Measurements from ENCODE around the gene CCDC102A.
"Not testable (repeated sequence)": the region's sequence is repeated elsewhere in the genome, so short reads cannot be mapped to it uniquely, and the experiment has no call there.

CCDC102A gene

DNA sequence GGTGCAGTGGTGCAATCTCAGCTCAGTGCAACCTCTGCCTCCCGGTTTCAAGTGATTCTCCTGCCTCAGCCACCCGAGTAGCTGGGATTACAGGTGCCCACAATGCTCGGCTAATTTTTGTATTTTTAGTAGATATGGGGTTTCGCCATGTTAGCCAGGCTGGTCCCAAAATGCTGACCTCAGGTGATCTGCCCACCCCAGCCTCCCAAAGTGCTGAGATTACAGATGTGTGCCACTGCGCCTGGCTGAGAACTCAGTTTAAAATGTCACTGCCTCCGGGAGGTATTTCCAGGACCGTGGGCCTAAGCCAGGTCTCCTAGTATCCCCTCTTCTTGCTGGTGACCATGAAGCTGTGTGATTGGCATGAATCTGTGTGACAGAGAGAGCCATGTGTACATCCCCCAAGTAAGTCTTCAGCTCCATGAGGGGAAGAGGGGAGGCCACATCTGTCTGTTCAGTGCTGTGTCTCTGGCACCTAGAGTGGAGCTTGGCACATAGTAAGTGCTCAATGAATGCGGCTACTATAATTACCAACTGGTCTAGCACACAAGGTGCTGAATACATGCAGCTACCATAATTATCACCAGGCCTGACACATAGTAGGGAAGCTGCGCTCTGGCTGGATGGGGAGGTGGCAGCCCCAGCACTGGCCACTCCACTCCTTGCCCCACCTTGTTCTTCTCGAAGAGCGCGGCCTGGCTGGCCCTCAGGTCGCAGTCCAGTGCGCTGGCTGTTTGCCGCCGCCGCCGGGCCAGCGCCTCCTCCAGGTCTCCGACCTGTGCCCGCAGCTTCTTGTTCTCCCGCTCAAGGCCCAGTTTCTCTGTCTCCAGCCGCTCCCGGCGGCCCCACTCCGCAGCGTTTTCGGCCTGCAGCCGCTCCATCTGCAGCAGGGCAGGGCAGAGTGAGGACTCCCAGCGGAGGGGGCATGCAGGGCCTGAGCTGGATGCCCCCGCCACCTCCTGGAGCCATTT is 18.7 kb downstream of the CCDC102A start:
- DNase-seq: no peak

DNA sequence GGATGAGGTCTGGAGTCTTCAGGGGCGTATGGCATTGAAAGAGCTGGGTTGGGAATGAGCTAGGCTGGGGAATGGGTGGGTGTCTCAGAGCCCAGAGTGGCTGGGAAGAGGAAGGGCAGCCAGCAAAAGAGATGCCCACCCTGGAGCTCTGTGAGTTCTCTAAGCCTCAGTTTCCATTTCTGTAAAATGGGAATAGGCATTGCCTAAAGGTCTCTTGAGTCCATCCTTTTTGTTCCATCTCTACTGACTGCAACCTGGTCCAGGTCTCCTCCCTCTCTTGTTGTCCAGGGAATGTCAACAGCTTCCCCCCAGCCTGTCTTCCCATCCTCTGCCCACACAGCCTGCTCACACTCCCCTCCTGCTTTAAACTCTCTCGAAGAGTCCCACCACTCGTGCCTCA is 19.6 kb downstream of the CCDC102A start:
- DNase-seq: no peak

DNA sequence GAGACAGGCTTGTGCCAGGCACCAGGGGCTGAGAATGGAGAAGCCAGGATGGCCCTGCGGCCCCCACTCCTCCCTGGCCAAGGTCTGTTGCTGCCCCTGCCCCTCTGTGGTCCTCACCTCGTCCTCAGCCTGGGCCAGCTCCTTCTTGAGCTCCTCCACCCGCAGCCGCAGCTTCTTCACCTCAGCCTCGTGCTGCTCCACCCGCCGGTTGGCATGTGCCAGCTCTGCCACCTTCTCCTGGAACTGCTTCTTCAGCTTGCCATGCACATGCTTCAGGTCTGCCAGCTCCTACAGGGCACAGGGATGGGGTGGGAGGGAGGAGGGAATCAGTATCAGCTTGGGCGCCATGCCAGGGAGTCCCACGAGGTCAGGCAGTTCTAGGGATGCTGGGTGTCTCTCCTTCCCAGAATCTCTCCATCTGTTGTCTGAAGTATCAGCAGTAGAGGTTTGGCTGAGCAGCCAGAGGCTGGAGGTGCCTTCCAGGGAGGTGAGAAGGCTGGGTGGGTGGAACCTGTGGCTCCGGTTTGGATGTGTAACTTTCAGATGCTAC is 20.1 kb downstream of the CCDC102A start:
- DNase-seq: no peak

DNA sequence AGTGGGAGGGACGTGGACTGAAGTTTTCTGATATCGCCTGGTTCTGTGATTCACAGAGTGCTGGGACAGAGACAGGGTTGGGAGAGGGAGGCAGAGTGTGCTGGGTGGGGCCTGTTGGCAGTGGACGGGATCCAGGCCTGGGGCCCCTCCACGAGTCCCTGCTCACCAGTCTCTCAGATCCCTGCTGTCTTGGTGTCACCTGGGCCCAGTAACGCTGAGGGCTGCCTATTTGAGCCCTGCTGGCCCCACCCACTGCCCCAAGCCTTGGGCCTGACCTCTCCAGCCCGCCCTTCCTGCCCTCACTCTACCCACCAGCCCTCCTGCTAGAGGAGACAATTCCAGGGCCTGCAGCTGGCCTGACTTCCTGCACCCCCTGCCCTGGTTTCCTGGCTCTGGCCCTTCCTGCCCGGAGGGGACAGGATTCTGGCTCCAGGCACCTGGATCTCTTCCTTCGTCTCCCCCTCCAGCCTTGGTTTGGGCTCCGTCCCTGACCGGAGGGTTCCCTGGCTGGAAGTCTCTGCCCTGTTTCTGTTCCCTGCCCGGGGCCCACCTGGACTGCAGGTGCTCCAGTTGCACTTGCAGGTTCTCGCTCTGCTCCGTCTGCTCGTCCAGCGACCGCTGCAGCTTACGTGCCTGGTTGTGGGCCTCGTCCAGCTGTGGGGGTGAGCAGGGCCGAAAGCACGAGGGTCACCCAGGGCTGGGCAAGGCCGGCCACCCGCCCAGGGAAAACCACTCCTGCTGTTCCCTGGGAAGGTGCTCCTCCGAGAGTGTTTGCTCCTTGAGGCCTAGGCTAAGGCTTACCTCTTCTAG is 21.4 kb downstream of the CCDC102A start:
- no peak for DNase-seq

DNA sequence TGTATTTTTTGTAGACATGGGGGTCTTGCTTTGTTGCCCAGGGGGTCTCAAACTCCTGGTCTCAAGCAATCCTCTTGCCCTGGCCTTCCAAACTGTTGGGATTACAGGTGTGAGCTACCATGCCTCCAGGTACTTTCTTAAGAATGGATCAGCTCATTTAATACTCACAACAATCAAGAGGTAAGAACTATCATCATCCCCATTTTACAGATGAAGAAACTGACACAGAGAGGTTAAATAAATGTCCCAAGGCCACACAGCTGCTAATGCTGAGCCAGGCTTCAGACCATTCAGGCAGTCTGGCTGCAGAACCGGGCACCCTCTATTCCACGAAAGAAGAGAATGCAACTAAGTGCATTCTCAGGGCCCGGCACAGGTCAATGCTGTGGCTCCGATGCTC is 22.0 kb downstream of the CCDC102A start:
- DNase-seq: no peak

DNA sequence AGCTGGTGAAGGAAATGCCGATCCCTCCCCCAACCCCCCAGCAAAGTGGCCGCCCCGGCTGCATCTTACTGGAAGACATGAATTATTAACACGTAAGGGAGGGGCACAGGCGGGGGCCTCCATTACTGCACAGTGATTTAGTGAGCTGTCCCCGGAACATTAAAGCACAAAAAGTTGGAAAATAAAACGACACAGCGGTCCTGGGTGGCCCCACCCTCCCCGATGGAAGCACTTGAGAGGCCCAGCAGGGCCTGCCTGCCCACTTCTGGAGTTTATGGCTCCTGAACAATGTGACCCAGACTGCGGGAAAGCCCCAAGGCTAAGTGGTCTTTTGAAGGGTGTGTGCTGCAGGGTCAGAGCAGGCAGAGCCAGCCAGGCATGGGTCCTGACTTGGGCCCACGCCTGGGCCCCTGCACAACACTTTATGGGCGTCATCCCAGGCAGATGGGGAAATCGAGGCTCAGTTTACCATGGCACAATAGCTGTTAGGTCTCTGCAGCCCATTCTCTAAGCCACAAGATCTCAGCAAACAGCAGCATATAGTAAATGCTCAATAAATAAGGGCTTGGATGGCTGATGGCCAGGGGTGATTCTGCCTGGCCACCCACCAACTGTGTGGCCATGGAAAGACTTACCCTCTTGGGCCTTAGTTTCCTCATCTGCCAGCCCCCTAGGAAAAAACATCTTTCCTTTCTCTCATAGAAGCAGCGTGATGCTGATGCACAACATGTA is 22.8 kb downstream of the CCDC102A start:
- DNase-seq: no peak

DNA sequence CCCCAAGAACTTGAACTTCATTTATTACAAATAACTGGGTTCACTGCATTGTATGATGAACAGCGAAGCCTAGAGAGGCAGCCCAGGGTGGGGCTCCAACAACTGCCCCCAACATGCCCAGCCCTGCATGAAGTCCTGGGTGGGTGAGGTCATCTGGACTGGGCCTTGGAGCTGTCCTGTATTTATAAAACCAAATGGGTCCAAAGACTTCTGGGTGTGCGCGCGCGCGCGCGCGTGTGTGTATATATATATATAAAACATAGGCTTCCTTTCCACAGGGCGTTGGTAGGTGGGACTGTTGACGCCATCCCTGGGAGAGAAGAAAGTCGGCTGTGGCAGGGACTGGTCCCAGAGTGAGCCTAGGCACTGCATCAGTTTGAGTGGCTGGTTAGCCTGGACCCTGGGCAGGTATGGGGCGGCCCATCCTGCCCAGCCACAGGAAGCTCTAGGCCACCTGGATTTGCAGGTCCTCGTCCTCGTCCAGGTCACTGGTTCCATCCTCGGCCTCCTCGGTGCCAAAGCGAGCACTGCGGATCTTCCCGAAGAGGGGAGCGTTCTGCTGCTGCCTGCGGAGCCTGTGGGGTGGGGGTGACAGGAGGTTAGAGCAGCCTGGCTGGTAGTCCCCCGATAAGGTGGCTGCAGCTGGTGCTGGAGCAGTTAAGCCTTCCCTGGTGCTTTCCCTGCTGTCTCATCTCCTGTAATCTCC is 23.9 kb downstream of the CCDC102A start:
- no peak for DNase-seq

DNA sequence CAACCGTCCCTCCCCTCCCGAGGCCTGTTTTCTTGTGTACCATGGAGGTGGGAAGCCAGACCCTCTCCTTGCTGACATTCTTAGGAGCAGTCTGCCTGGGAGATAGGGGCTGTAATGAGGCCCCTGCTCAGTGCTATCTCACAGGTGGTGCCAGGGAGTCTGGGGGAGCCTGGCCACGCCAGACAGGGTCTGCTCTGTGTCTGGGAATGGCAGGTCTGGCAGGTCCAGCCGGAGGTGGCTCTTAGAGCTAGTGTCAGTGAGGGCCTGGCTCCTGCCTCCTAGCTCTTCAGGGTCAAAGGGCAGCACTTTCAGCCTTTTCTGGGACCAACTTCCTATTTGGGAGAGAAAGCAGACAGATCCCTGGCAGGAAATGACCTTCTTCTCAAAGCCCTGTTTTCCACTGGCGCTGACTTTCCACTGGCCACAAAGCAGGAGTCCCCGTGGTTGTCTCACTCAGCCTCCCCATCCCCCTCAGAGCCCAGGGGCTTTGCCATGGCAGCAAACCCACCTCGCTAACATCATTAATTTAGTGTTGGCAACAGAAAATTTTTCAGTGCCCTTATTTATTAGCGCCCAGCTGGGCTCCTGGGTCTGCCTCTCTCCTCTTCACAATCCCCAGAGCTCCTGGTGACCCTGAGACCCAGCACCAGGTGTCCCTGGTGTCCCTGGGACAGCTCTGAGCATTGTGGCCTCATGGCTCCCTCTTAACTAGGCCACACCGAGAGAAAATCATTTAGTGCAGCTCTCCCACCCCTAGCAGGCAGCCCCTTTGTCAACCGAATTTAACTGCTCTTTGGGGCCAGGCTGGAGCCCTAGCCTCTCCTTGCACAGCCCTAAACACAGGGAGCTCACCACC is 26.1 kb downstream of the CCDC102A start:
- no peak for DNase-seq

DNA sequence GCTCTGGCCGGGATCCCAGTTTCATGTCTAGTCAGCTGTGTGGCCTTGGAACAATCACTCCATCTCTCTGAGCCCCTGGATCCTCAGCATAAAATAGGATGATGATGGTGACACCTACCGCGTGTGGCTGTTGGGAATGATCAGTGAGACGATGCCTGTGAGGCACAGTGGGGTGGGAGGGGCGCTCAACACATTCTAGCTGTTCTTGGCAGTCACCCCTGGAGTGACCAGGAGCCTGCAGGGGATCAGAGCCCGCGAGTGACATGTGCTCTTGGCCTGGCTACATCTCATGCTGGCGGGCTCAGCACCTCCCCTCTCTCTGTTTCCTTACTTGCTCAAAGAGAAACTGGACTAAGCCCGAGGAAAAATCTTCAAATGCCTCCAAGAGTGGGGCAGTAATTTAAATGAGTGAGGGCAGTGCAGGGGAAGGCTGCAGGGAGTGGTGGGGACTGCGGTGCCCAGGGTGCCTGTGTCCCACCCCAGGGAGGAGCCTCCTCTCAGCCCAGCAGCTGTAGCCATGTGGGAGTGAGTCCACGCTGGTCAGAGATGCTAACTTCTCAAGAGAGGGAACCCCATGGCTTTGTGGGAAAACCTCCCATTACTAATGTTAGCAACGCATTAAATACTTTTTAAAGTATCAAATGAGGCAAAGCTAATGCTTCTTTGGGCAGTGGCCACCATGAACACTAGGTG is 27.0 kb downstream of the CCDC102A start:
- no peak for DNase-seq

DNA sequence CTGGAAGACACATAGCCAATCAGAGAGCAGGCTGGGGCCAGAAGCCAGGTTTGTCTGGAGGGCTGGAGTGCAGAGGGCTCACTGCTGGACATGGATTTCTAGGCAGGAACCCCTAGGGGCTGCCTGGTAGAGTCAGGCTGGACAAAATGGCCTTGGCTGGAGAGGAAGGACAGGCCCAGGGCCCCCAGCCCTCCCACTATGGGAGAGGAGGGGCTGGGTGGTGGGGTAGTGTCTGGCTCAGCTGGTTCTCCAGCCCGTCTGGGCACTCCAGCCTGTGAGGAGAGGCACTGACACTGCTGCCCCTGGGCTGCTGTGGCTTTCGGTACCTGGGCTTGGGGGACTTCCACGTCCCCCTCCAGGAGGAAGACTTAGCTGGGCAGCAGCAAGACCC is 28.3 kb downstream of the CCDC102A start:
- no peak for DNase-seq

DNA sequence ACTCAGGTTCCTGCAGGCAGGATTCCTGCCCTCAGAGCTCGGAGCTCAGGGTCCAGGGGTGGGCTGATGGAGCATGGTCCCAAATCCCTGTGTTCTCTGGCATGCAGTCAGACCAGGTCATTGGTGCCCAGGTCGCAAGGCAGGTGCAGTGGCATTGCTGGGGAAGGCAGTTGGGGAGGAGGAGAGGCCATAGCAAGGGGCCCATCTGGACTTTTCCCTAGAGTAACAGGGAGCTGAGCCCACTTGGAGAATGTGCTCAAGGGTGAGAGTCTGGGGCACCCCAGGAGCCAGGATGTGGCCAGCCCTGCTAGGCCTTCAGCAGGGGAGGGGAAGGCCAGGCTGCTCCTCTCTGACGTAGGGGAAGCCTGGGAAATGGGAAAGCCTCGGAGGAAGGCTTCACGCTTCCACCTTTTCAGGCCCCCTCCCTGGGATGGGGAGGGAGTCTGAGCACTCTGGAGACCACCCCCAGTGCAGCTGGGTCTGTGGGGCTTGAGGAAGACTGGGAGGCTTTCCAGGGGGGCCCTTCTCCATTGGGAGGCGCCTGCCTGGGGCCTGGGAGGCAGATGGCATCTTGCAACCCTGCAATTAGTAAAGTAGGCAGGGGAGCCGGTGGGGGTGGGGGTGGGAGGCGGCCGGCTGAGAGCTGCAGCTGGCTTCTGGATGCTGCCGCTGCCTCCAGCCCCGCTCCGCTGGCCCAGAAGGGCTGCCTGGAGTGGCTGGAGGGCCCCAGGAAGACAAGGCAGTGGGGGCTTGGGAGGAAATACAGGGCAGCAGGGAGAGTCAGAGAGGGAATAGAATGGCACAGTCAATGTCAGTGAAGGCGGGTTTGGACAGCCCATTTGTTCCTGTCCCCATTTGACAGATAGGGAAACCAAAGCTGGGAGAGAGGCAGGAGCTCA is 29.0 kb downstream of the CCDC102A start:
- no peak for DNase-seq

DNA sequence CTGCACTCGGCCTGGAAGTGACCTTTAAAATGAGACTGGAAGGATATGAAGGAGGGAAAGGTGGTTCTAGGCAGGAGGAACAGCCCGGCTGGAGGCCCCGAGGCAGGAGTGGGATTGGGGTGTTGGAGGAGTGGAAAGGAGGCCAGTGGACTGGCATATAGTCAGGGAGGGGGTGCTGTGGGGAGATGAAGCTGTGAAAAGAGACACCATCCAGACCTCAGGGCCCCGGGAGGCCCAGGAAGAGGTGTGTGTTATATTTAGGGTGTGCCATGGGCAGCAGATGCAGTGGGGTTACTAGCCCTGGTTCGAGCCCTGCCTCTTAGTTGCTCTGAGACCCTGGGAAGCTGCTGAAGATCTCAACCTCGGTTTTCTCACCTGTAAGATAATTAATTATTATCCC is 31.2 kb downstream of the CCDC102A start:
- no peak for DNase-seq

DNA sequence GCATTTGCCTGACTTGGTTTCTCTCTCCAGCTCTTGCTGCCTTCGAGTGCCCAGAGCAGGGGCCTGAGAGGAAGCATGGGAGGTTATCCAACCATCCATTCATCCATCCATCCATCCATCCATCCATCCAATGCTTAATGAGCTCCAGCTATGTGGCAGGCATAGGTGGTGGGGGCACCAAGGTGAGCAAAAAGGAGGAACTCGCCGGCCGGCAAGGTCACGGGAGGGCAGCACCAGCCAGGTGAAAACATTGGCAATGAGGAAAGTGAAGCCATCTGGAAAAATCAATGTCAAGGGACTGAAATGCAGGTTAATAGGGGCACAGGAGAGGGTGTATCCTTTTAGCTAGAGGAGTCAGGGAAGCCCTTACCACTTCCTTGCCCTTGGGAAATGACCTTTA is 31.9 kb downstream of the CCDC102A start:
- DNase-seq: no peak

DNA sequence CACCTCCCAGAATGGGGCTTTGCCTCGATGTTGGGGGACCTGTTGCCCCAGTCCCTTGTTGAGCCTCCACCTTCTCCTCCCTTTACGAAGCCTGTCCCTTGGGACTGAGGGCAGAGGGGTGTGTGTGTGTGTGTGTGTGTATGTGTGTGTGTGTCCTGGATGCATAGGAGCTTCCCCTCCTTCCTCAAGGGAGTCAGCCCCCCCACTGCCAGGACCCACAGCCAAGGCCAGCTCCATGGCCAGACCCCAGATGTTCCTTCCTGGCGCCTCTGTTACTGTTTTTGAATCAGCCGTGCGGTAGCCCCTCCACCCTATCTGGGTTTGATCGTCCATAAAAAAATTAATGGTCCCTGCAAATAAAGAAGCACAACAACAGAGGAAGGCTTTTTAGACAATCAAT is 32.4 kb downstream of the CCDC102A start:
- no peak for DNase-seq

DNA sequence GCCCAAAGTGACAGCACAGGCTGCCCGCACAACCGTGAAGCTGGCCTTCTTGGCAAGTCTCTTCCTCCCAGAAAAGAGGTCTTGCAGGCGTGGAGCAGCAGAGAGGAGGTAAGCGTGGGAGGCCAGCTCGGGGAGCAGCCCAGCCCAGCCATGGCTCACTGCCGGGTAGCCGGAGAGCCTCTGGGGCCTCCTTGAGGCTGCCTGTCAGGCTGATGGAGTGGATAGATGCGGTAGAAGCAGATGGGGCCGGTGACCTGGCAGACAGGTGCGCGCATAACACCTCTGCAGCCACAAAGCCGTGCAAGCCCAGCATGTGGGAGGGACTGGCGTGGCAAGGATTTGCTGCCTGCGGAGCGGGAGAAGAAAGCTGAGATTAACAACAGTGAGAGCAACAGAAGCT is 33.0 kb downstream of the CCDC102A start:
- DNase-seq: no peak

DNA sequence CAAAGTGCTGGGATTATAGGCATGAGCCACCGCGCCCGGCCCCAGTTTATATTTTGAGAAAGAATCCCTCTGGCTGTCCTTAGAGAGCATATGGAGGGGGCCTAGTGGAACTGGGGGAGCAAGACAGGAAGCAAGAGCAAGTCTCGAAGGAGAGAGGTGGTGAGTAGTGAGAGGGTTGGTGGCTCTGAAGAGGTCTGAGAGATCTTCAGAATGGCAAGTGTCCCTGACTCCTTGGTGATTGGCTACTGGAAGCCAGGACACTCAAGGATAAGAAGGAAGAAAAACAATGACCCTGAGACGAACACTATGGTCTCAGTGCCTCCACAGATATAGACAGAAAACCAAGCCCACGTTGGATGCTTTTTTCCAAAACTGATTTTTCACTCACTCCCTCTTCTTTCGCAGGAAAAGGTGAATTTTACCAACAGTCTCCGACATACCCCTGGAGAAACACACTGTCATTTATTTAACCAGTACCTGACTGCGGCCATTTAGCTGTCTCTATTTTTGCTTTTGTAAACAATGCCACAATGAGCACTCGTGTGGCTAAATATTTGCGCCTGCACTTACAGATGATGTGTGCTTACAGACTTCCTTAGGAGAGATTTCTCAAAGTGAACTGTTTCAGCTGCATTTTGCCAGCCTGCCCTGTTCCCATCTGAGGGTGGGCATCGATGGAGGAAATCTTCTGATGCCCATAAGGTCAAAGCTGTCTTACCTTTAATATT is 34.2 kb downstream of the CCDC102A start:
- DNase-seq: no peak

DNA sequence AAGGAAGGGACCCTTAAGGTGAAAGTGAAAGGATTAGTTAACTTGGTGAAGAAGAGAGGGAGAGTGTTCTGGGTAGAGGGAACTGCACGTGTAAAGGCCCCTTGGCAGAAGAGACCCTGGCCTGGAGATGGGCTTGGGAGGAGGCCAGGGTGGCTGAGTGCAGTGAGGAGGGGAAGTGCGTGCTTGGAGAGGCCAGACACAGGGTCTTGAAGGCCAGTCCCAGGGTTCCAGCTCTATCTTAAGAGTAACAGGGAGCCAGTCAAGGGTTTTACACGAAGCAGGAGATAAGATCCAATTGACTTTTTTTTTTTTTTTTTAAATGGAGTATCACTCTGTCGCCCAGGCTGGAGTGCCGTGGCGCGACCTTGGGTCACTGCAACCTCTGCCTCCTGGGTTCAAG is 34.9 kb downstream of the CCDC102A start:
- no peak for DNase-seq

DNA sequence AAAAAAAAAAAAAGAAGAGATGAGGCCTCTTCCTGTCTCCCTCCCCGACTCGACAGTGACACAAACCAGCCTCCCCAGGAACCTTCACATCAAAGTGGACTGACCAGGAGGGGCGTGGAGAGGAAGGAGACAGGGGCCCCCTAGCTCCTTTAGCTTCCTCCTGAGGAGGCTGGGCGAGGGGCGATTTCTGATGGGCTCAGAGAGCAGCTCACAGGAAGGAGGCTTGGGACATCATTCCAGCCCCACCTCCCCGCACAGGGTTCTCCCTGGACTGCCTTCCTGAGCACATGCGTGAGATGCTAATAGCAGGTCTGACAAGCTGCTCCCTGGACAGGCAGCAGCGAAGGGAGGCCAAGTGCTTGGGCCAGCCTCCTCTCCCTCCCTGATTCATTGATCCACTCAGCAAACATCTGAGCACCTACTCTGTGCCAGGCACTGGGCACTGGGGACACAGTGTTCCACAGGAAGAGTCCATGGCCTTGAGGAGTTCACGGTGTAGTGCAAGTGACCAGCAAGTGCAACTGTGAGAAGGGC is 35.7 kb downstream of the CCDC102A start:
- no peak for DNase-seq

DNA sequence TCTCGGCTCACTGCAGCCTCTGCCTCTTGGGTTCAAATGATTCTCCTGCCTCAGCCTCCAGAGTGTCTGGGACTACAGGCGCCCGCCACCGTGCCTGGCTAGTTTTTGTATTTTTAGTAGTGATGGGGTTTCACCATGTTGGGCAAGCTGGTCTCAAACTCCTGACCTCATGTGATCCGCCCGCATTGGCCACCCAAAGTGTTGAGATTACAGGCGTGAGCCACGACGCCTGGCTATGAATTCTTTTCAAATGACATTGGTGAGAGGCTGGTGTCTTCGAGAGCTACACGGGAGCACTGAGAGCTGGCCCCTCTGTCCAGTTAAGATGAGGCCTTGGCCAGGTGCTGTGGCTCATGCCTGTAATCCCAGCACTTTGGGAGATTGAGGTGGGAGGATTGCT is 36.4 kb downstream of the CCDC102A start:
- not testable (repeated sequence) for DNase-seq
